Trophoblast cell (in vitro differentiated cells and primary cell): ENCODE results near the gene PSEN2.
A peak's percentile ranks its signal among the peaks of the same experiment; 100 is the strongest.

Experiments used
- DNase-seq, 2 donors: peaks; one replicate each; pipeline ENCODE4 v3.0.0-alpha.2; 2016
- H2AFZ ChIP-seq: 2 replicates; pipeline ENCODE4 v1.6.1; 2013; ENCODE audit warnings: low read length, moderate library complexity, mild to moderate bottlenecking; ENCODE audit not compliant: insufficient read depth, poor library complexity
- H2AK5ac ChIP-seq: 2 replicates; pipeline ENCODE4 v1.6.1; 2013; ENCODE audit warnings: mild to moderate bottlenecking, low read length
- H2BK120ac ChIP-seq: 2 replicates; pipeline ENCODE4 v1.6.1; 2013; ENCODE audit warnings: low read length, mild to moderate bottlenecking, moderate library complexity; ENCODE audit not compliant: insufficient read depth, poor library complexity
- H2BK12ac ChIP-seq: 2 replicates; pipeline ENCODE4 v1.6.1; 2013; ENCODE audit warnings: mild to moderate bottlenecking, low read length, moderate library complexity
- H2BK5ac ChIP-seq: 2 replicates; pipeline ENCODE4 v1.6.1; 2013; ENCODE audit warnings: low read length, low read depth, moderate library complexity, mild to moderate bottlenecking; ENCODE audit not compliant: poor library complexity
- H3K14ac ChIP-seq: 2 replicates; pipeline ENCODE4 v1.6.1; 2013; ENCODE audit warnings: mild to moderate bottlenecking, low read length
- H3K18ac ChIP-seq: 2 replicates; pipeline ENCODE4 v1.6.1; 2013; ENCODE audit warnings: mild to moderate bottlenecking, low read length
- H3K23ac ChIP-seq: 2 replicates; pipeline ENCODE4 v1.6.1; 2013; ENCODE audit warnings: low read length
- H3K27ac ChIP-seq: 2 replicates; pipeline ENCODE4 v1.5.1; 2013; ENCODE audit warnings: low read depth, mild to moderate bottlenecking, inconsistent platforms, low read length, moderate library complexity
- H3K27me3 ChIP-seq: 2 replicates; pipeline ENCODE4 v1.6.1; 2013; ENCODE audit warnings: inconsistent platforms, mild to moderate bottlenecking, low read length, moderate library complexity; ENCODE audit not compliant: insufficient read depth
- H3K36me3 ChIP-seq, 2 experiments: 1 replicate in 1 of 2; 2 replicates in 1 of 2; pipeline ENCODE4 v1.6.1; 2013; ENCODE audit warnings: low read length in 2 of 2, mild to moderate bottlenecking in 2 of 2, moderate library complexity in 1 of 2; ENCODE audit not compliant: insufficient read depth in 2 of 2, control insufficient read depth in 1 of 2
- H3K4ac ChIP-seq: 2 replicates; pipeline ENCODE4 v1.6.1; 2013; ENCODE audit warnings: low read depth, mild to moderate bottlenecking, low read length, moderate library complexity
- H3K4me1 ChIP-seq, 2 experiments: 1 replicate in 1 of 2; 2 replicates in 1 of 2; pipeline ENCODE4 v1.6.1; 2013; ENCODE audit warnings: low read length in 2 of 2, mild to moderate bottlenecking in 2 of 2, moderate library complexity in 1 of 2; ENCODE audit not compliant: insufficient read depth in 2 of 2, control insufficient read depth in 1 of 2
- H3K4me2 ChIP-seq: 2 replicates; pipeline ENCODE4 v1.6.1; 2013; ENCODE audit warnings: inconsistent platforms, mild to moderate bottlenecking, low read length, moderate library complexity
- H3K4me3 ChIP-seq: 2 replicates; pipeline ENCODE4 v1.5.1; 2013; ENCODE audit warnings: mild to moderate bottlenecking, low read depth, low read length, inconsistent platforms
- H3K79me1 ChIP-seq: one replicate; pipeline ENCODE4 v1.6.1; 2013; ENCODE audit warnings: low read length
- H3K79me2 ChIP-seq: 2 replicates; pipeline ENCODE4 v1.6.1; 2013; ENCODE audit warnings: low read length, mild to moderate bottlenecking; ENCODE audit not compliant: control insufficient read depth, insufficient read depth, poor library complexity
- H3K9ac ChIP-seq: 2 replicates; pipeline ENCODE4 v1.6.1; 2013; ENCODE audit warnings: mild to moderate bottlenecking, low read length
- H3K9me3 ChIP-seq: 2 replicates; pipeline ENCODE4 v1.6.1; 2013; ENCODE audit warnings: low read depth, mild to moderate bottlenecking, control low read depth, inconsistent platforms, low read length; ENCODE audit not compliant: insufficient read depth
- H4K12ac ChIP-seq: 2 replicates; pipeline ENCODE4 v1.6.1; 2013; ENCODE audit warnings: low read depth, mild to moderate bottlenecking, low read length, moderate library complexity
- H4K8ac ChIP-seq: 2 replicates; pipeline ENCODE4 v1.6.1; 2013; ENCODE audit warnings: low read depth, mild to moderate bottlenecking, low read length, moderate library complexity
- H4K91ac ChIP-seq: one replicate; pipeline ENCODE4 v1.6.1; 2013; ENCODE audit warnings: low read depth, mild to moderate bottlenecking, low read length, moderate library complexity
- WGBS: extraction: QIAGEN DNeasy Blood & Tissue Kit; methylation state at CpG from one replicate; pipeline ENCODE4 v1.1.7; 2013; ENCODE audit warnings: missing lambda C conversion rate; ENCODE audit not compliant: insufficient read length, insufficient coverage; ENCODE audit errors: extremely low coverage; 5-methylcytosine and 5-hydroxymethylcytosine counted together

The PSEN2 gene

DNA sequence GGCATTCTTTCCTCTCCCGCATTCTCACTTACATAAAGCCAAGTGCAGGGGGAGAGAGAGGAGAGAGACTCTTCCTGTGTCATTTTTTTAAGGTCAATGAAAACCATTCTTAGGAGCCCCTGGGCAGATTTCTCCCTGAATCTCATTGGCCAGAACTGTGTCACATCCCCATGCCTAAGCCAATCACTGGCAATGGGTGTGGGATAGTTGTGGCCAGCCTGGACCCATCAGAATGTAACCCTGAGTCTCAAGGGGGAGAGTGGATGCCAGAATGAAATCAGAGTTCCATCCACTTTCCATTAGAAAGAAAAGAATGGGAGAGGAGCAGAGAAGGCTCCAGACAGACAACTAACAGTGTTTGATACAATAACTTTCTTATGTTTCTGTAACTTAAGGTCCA lies 38.5 kb downstream of the PSEN2 start:
- Histone ChIP-seq H3K79me2 (no peaks in the 10 kb centered on the region), H4K91ac (no peak overlapping the region), H4K12ac (no peak overlapping the region), H3K4me3 (no peak overlapping the region), H3K4me1 (no peaks in the 10 kb centered on the region), H3K9me3 (no peaks in the 10 kb centered on the region), H4K8ac (no peak overlapping the region), H2BK12ac (no peak overlapping the region), H3K18ac (no peak overlapping the region), H3K27me3 (no peaks in the 10 kb centered on the region), H2BK120ac (no peak overlapping the region), H3K27ac (no peak overlapping the region), H3K36me3 (no peaks in the 10 kb centered on the region), H3K79me1 (no peaks in the 10 kb centered on the region), H2AFZ (no peak overlapping the region), H2BK5ac (no peak overlapping the region), H2AK5ac (no peak overlapping the region), H3K9ac (no peak overlapping the region), H3K14ac (no peak overlapping the region), H3K23ac (no peak overlapping the region), H3K4ac (no peak overlapping the region), H3K4me2 (no peak overlapping the region)
- no CpG with 5 or more reads among the region's 1 CpG for WGBS
- no peak for DNase-seq

DNA sequence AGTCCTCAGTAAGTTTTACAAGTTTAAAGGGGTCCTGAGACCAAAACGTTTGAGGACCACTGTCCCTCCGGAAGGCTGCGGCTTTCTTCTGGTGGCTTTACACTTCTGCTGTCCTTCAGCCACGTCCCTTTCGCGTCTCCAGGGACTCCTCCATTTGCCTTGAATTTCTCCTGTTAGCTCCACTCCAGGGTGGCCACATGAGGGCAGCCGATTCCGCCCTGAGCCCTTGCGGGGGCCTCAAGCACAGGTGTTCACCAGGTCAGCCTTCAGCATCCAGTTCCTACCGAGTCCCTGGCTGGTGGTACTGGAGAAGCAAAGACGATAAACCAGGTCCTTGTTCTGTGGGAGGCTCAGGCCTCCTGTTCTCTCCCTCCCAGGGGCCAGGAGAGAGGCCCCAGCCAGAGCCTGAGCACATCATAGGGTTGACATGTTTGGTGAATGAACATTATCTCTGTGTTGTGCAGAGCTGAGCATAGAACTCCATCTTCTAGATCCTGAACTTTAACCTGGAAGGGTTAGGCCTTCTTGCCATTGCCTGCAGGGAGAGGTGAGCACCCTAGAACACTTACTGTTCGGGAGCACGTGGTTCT lies 42.3 kb downstream of the PSEN2 start:
- no peak overlapping the region for H2AK5ac ChIP-seq

DNA sequence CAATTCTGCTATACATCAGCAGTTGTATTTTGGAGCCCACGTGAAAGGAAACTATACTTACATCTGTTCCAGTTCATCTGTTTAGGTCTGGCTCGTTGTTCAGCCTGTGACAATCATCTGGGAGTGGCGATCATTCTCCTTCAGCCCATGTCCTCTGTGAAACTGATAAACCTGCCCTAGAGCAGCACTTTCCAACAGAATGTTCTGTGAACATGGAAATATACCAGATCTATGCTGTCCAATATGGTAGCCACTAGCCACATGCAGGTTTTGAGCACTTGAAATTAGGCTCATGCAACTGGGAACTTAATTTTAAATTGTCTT lies 45.2 kb downstream of the PSEN2 start:
- Histone ChIP-seq H3K14ac (no peak overlapping the region), H4K8ac (no peak overlapping the region), H3K79me2 (no peaks in the 10 kb centered on the region), H3K27ac (no peak overlapping the region), H3K9me3 (no peaks in the 10 kb centered on the region), H3K4ac (no peak overlapping the region), H3K23ac (no peak overlapping the region), H2AFZ (no peak overlapping the region), H3K79me1 (no peaks in the 10 kb centered on the region), H2BK12ac (no peak overlapping the region), H2BK5ac (no peak overlapping the region), H3K27me3 (no peaks in the 10 kb centered on the region), H4K12ac (no peak overlapping the region), H3K4me3 (no peak overlapping the region), H2BK120ac (no peak overlapping the region), H2AK5ac (no peak overlapping the region), H3K4me2 (no peak overlapping the region), H3K9ac (no peak overlapping the region), H4K91ac (no peak overlapping the region), H3K4me1 (no peaks in the 10 kb centered on the region), H3K36me3 (no peaks in the 10 kb centered on the region), H3K18ac (no peak overlapping the region)
- DNase-seq: no peak
- WGBS: no CpG with 5 or more reads among the region's 3 CpGs

More for the DNA sequence above, 42.3 kb downstream of the PSEN2 start:
- Histone ChIP-seq H2BK12ac (no peak overlapping the region), H4K12ac (no peak overlapping the region), H3K27me3 (no peaks in the 10 kb centered on the region), H3K36me3 (no peaks in the 10 kb centered on the region), H3K4me3 (no peak overlapping the region), H3K14ac (no peak overlapping the region), H3K27ac (no peak overlapping the region), H3K4me2 (no peak overlapping the region), H4K91ac (no peak overlapping the region), H2AFZ (no peak overlapping the region), H2BK5ac (no peak overlapping the region), H4K8ac (no peak overlapping the region), H3K9me3 (no peaks in the 10 kb centered on the region), H3K4me1 (no peaks in the 10 kb centered on the region), H3K79me2 (no peaks in the 10 kb centered on the region), H2BK120ac (no peak overlapping the region), H3K9ac (no peak overlapping the region), H3K18ac (no peak overlapping the region), H3K79me1 (no peaks in the 10 kb centered on the region), H3K4ac (no peak overlapping the region), H3K23ac (no peak overlapping the region)
- peak; percentile 29 to 66 for DNase-seq
- no CpG with 5 or more reads among the region's 13 CpGs for WGBS

DNA sequence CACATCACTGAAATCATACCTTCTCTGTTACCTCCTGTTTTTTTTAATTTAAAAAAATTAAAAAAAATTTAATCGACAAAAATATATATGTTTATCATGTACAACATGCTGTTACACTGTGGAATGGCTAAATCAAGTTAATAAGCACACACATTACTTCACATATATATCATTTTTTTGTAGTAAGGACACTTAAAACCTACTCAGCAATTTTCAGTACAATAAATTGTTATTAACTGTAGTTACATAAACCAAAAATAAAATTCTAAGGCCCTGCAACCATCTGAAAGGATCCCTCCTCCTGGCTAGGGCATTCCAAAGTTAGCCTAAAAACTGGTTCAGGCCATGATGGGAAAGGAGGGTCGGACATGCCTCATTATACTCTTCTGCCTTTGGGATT lies 46.1 kb downstream of the PSEN2 start:
- no peak overlapping the region for H2BK120ac ChIP-seq
- H3K9ac ChIP-seq: no peak overlapping the region
- no peak overlapping the region for H3K4me3 ChIP-seq
- H3K23ac ChIP-seq: no peak overlapping the region
- H3K14ac ChIP-seq: no peak overlapping the region
- no peak overlapping the region for H4K91ac ChIP-seq
- H3K79me2 ChIP-seq: no peaks in the 10 kb centered on the region
- H3K9me3 ChIP-seq: no peaks in the 10 kb centered on the region
- no peak overlapping the region for H2BK12ac ChIP-seq
- DNase-seq: no peak
- H3K4ac ChIP-seq: no peak overlapping the region
- H3K36me3 ChIP-seq: no peaks in the 10 kb centered on the region
- H3K4me2 ChIP-seq: no peak overlapping the region
- H2AFZ ChIP-seq: no peak overlapping the region
- H2BK5ac ChIP-seq: no peak overlapping the region
- H4K12ac ChIP-seq: no peak overlapping the region
- no peak overlapping the region for H3K27ac ChIP-seq
- H3K27me3 ChIP-seq: no peaks in the 10 kb centered on the region
- H2AK5ac ChIP-seq: no peak overlapping the region
- no CpG with 5 or more reads among the region's 2 CpGs for WGBS
- no peak overlapping the region for H3K18ac ChIP-seq
- no peaks in the 10 kb centered on the region for H3K79me1 ChIP-seq
- no peaks in the 10 kb centered on the region for H3K4me1 ChIP-seq
- H4K8ac ChIP-seq: no peak overlapping the region
